GM21576 (cell line): Measurements from ENCODE around the gene SCAANT1.

Experiments used
- ATAC-seq: cut with Tn5 transposase; IDR thresholded peaks from one replicate; pipeline ENCODE4 v1.9.1; 2021; ENCODE audit warnings: mild to moderate bottlenecking, moderate library complexity; ENCODE audit not compliant: unreplicated experiment

Gene SCAANT1

DNA sequence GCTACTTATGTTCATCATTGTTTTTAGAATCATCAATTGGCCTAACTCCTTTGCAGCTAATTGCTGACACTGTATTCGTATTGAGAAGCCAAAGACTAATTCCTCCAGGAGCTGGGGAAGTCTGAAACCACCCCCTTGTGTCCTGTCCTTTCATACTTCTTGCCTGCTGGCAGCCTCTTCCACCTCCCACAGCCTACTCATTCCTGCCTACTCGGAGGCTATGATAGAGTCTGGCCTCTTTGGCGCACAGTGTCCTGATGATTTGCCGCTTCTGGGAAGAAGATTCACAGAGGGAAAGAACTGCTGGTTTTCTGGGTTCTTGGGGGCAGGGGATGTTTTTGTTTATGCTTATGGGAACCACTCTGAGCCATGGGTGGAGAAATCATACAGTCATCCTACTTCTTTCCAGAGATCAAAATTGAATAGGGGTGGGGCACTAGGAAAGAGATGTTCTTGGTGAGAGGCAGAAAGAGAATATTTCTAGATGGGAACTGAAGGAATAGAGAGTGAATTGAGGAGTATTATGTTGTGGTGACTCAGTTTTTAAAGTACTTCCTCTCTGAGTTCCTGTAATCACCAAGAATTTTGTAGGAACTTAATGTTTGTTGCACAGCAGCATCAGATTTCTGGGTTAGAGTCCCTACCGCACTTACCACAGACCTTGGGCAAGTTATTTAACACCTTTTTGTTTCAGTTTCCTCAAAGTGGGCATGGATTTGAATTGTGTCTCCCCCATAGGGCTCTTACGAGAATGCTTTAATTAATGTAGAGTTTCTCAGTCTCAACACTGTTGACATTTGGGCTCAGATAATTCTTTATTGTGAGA lies 22.1 kb upstream of the SCAANT1 start:
- no peak for ATAC-seq

DNA sequence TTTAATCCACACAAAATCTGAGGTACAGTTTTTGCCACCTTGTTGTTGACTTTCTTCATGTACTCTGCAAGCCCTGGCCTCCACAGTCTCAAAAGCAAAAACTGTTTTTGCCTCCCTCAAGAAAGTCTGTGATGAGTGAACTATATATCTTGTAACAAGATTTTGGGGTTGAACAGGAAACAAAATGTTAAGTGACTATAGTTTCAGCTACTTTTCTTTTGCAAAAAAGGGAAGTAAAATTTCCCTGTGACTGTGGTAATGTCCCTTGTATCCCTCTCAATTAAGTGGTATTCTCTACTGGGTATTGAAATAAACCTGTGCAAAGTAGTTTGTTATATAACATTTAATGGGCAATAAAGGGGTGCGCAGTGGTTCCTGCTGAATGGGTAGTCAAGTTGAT lies 21.3 kb upstream of the SCAANT1 start:
- ATAC-seq: peak; percentile 77

DNA sequence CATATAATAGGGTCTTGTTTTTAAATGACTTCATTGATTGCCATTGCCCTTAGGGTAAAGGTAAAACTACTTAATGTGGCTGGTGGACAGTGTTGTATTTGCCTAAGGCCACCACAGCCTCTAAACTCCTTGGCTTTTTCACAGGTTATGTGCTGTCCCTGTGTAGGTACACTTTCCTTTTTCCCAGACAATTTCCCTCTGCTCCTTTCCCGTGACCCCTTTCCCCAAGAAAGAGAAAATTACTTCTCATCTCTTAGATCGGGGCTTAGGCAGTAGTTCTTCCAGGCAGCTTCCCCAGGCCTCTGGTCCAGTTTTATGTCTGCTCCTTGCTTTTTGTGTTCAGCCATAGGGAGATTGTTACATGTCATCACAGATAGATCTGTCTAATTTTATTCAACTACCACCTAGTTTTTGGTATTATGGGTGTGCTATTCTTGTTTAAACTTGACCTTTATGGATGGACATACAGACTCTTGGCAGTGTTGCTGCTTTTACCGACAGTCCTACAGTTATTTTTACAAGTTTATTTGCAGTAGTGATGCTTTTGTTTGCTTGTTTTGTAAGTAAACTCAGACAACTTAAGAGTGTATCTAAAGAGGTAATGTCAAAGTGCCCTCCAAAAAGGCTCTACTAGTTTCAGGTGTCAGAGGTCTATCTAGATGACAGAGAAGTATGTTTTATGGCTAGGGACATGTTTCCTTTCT lies 20.5 kb upstream of the SCAANT1 start:
- ATAC-seq: no peak

DNA sequence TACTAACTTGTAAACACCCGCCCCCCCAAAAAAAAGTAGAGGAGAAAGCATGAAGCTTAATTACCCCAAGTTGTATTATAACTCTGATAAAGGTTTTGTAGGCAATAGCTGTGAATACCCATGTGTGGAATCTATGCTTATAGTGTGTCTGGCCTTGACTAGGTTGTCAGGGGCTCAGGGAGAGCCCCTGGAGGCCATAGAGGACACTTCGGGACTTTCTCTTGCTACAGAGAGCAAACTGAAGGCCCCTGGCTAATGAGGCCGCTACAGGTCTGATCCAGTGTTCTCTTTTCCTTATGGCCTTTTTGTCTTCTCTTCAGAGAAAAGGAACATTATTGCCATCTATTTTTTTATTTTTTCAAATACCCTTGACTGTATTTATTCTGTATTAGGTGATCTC lies 19.1 kb upstream of the SCAANT1 start:
- no peak for ATAC-seq

DNA sequence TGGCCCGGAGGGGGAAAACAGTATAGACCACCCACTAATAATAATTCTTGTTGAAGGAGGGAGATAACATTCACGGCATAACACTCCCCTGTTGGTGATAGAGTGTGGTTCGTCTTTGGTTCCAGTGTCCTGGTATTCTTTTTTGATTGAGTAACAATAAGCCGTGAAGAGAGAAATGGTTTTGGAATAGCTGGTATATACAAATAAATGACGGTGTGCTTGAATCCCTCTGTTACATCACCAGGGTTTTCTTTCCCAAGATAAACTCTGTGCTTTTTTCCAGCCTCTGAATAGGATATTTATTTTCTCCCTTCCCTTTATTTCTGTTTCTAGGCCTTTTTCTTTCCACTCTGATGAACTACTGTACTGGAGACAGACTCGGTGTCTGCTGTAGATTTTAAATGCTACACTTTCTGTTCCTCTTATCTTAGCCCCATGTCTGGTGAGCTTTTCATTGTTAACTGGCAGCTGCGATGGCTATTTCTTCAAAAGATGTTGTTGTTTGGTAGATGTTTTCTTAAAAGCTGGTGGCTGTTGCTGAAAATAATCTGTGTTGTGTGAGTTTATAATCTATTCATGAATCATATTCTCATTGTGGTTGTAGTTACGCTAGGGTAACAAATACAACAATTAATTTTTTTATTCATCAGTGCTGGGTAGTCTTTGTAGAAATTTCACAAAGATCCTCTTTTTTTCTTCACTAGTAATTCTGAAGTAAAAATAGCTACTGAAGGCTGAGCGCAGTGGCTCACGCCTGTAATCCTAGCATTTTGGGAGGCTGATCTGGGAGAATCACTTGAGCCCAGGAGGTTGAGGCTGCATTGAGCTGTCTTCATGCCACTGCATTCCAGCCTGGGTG lies 15.5 kb upstream of the SCAANT1 start:
- ATAC-seq: peak; percentile 91

DNA sequence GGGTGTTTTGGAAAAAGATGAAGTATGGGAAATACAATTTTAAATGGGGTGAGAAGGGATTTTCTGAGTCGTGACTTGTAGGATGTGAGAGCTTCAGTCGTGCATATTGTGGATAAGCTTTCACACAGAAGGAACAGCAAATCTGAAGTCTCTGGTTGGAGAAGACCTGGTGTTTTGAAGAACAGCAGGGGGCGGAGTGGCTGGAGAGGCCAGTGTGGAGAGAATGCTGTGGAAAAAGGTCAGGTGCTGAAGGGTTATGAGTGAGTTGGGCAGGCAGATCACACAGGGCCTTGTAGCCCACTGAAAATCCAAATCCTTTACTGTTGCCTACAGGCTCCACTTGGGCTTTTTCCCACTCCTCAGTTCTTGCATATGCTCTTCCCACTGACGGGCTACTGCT lies 14.1 kb upstream of the SCAANT1 start:
- no peak for ATAC-seq

DNA sequence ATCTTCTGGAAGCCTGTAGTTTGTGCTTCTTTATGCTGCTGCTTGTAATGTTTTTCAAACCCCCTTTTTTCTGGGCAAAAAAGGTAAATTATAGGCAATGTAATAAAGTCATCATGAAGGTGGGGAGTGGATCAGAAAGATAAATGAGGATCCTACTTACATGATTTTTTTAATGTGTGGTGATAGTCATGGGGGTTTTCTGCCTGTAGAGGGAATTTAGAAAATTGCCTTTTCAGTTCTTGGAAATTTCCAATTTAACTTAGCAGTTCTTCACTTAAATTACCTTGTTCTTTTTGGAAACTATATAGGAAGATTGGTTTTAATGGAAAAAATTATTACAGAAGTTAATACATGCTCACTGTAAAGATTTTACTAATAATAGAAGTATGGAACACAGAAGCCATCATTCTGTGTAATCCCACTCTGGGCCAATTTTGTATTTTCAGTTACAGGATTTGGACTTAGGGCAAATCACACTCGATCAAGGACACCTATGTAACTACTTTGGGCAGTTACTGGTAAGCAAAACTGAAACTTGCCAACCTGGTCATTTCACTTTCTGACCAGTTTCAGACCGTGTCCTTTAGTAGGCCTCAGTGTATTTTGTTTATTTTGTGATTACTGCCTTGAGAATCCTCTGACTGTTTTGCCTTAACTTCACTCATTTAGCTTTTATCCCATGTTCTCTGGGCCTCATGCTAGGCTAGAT lies 10.5 kb upstream of the SCAANT1 start:
- no peak for ATAC-seq

DNA sequence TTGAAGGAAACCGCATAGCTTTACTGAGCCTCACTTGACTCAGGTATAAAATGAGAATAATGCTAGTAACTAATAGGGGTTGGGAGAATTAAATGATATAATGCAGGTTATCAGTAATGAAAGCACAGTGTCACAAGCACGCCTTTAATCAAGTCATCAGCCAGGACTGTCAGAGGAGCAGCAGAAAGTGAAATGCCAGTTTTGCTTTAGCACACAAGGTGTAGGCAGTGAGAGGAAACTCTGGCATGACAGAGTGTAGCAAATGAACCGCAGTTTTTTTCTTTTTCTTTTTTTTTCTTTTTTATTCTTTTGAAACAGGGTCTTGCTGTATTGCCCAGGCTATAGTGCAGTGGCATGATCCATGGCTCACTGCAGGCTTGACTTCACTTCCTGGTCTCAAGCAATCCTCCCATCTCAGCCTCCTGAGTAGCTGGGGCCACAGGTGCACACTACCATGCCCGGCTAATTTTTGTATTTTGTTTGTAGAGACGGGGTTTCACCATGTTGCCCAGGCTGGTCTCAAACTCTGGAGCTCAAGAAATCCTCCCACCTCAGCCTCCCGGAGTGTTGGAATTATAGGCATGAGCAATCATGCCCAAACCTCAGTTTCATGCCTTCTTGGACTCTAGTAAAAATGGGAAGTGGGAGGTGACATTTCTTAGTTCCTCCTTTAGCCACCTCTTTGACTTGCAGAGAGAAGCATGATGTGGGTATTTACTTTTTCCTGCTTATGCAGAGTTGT lies 9.7 kb upstream of the SCAANT1 start:
- ATAC-seq: peak; percentile 85

DNA sequence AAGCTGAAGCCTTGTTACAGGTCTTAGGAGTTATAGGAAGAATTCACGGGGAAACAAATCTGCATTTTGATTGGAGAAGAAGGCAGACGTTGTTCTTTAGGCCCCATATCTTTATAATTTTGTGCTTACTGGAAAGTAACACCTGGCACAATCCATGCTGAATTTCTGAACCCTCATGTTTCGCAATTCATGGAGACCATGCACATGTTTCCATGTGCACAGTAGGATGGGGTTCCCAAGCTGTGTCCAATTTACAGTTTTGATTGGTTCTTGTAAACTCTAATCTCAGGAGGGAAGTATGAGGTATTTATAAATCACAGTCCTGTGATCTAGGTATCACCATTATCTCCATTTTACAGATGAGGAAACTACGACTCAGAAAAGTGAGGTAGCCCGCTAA lies 7.8 kb upstream of the SCAANT1 start:
- ATAC-seq: no peak

DNA sequence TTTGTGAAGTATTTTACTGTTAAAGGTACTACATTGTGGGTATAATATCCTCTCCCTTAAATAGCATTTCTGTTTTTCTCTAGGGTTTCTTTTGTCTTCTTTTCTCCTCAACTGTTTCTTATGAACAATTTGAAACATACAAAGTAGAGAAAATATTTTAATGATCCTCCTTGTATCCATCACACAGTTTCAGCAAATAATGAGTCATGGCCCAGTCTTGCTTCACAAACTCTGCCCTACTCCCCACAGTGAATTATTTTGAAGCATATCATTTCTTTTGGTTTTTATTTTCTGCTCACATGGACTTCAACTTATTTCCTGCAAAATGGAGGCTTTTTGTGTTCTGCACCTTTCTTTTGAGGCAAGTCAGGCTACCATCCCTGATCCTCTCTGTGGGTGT lies 6.1 kb upstream of the SCAANT1 start:
- ATAC-seq: no peak

DNA sequence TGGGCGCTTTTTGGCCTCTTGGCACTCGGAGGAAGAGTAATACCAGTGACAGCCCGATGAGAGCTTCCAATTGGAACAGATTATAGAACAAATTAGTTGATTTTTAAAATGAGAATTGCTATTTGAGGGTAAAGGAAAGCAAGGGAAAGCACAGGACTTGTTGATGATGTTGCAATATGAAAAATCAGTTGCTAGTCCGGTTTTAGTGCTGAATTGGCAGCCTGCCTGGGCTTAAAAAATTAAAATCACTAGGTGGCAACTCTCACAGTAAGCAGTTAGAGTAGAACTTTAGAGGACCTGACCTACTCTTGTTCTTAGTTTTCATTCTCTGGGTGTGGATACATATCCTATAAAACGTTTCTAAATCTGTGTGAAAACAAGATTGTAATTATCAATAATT lies 2.1 kb upstream of the SCAANT1 start:
- no peak for ATAC-seq

DNA sequence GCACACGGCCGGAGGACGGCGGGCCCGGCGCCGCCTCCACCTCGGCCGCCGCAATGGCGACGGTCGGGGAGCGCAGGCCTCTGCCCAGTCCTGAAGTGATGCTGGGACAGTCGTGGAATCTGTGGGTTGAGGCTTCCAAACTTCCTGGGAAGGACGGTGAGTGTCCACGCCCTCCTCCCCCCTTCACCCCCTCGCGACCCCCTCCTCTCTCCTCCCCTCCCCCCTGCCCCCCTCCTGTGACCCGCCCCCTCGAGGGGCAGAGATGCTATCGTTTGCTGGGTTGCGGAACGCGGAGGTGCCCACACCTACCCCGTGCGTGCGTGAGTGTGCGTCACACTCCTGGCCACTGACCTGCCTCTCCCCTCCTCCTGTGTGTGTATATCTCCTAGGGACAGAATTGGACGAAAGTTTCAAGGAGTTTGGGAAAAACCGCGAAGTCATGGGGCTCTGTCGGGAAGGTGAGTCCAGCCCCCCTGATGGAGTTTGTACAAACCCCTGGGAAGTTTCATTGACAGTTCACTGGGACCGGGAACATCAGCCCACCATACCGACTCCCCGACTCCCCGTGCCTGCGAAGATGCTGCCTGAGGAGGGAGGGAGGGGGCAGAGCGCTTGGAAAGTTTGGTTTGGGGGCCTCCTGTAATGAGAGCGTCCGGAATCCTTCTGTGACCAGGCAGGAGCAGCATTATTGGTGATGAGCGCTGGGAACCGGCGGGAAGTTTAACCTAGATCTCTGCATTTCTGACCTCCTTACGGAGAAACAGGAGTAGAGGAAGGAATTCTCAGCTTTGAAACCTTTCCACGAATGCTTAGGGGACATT lies 795 bp upstream of the SCAANT1 start:
- ATAC-seq: peak; percentile 15

DNA sequence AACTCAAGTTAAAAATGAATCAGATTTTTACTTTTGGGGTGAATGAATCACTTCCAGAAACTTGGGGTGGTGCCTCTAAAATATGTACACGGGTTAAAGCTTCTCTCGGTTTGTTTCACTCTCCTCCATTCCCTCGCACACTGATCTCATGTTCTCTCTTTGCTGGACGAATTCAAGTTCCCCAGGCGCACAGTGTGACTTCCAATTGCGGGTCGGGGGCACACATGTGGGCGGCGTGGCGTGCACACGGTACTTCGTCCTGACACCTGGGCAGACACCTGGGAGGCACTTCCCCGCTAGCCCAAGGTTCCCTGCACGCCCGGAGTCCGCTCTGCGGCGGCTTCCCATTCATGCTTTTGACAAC lies 692 bp downstream of the SCAANT1 start:
- no peak for ATAC-seq

DNA sequence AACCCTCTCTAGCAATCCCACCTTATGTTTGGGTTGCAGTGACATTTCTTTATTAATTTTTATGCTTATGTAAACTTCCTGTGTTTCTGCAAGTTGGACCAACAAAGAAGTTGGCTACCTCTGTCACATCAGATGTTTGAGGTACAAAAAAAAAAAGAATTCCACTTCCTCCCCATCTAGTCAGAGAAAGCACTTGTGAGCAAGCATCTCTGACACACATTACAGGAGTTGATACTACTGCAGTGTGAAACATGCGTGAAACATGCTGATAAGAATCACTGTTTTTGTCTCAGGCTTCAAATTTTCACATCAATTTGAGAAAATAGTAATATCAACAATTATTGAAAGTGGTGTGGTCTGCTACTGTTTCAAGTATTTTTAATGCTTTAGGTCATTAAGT lies 1.3 kb downstream of the SCAANT1 start:
- no peak for ATAC-seq

DNA sequence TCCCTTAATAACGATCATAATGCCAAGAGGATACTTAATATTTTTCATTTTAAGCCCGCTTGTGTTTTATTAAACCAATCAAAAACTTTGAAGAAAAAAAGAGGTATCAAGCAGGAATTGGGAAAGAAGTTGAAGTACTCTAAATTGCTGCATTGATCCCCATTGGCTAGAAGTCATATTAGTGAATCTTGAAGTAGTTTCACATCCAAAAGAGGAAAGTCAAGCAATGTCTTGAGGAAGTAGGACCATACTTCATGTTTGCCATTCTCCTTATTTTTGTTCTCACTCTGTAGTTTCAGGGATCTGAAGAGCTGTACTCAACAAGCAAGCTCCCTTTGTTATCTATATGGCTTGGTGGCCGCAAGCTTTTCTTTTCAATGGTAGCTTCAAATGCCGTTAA lies 2.2 kb downstream of the SCAANT1 start:
- no peak for ATAC-seq

DNA sequence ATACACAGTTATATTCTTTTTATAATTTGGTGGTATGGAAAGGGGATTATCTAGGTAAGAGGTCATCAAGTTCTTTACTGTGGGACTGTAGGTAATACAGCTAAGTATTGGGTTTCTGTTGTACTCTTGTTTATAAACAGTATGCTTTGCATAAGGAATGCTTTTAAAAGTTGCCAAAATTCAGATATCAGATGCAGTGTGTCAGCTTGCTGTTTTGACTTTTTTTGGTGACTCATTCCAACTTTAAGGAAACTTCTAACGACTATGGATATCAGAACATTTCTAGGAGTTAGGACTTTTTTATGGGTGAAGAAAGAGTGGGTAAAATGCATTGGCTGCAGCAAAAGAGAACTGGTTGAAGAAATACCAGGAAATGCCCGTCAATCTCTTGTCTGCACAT lies 2.8 kb downstream of the SCAANT1 start:
- ATAC-seq: no peak

DNA sequence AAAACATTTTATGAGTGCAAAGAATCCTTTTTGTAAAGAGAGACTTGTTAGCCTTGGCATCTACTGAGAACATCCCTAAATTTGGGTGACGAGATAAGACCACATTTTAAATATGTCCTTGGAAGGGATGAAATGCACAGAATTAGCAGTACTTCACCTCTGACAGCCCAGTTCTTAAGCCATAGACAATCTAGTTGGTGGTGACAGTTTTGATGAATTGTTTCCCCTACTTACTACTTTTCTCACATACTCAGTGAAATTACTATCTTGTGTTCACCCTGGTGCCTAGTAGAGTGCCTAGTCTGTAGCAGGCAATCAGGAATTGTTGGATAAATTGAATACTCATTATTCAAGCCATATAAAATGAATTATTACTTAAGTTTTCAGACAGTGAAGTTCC lies 3.4 kb downstream of the SCAANT1 start:
- ATAC-seq: no peak

DNA sequence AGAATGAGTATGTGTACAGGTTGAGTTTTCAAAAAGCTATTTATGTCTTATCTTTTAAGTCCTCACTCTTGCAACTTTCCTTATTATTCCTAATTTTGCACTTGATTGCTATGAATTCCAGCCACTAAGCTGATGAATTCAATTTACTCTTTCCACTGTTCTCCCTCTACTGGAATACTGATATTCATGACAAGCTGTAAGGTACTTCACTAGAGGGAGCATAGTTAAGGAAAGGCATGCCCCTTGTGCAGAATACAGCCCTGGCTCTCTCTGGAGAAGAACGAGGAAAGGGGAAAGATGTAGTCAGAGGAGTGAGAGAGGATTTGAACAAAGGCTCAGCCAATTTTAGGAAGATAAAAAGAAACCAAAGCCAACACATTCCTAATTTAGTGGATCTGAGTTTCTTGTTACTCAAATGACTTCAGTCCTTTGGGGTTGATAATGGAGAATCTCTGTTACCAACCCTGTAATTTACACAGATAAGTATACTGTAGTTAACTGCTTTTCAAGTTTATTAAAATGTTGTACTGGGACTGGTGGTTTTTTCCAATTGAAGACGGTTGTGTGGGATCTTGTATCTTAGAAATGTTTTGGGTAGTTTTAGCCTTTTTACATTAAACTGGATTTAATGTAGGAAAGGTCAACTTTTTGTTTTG lies 4.0 kb downstream of the SCAANT1 start:
- no peak for ATAC-seq
